NK-92 (cell line): Measurements from ENCODE around the gene SPTBN5.

Source experiments
- DNase-seq: peaks from one replicate; lab custom pipeline; 2025; ENCODE audit not compliant: unreplicated experiment; lab: John Stamatoyannopoulos, UW

SPTBN5 gene

GRCh38 chr15:41904541-41905005, 10.7 kb upstream of the SPTBN5 start:
- no peak for DNase-seq

- DNase-seq = no peak
These were observed 9.9 kb upstream of the SPTBN5 start for GRCh38 chr15:41903782-41904181.

GRCh38 chr15:41901431-41901830, 7.6 kb upstream of the SPTBN5 start:
- DNase-seq = no peak

- DNase-seq = no peak
These were observed 6.9 kb upstream of the SPTBN5 start for GRCh38 chr15:41900526-41901380.

- DNase-seq = no peak
These were observed 6.1 kb upstream of the SPTBN5 start for GRCh38 chr15:41899854-41900442.

GRCh38 chr15:41897363-41897799, 3.5 kb upstream of the SPTBN5 start:
- no peak for DNase-seq

GRCh38 chr15:41896566-41896965, 2.7 kb upstream of the SPTBN5 start:
- DNase-seq = no peak

GRCh38 chr15:41895957-41896356, 2.1 kb upstream of the SPTBN5 start:
- no peak for DNase-seq

- DNase-seq = no peak
These were observed 1.6 kb upstream of the SPTBN5 start for GRCh38 chr15:41895491-41895890.

- peak; percentile 16 for DNase-seq
These were observed 1.1 kb upstream of the SPTBN5 start for GRCh38 chr15:41894791-41895463.

GRCh38 chr15:41894251-41894790, 468 bp upstream of the SPTBN5 start:
- no peak for DNase-seq

GRCh38 chr15:41892621-41893421, 1.0 kb downstream of the SPTBN5 start:
- no peak for DNase-seq

GRCh38 chr15:41891946-41892345, 1.9 kb downstream of the SPTBN5 start:
- DNase-seq = no peak

- no peak for DNase-seq
These were observed 2.6 kb downstream of the SPTBN5 start for GRCh38 chr15:41891226-41891625.

- no peak for DNase-seq
These were observed 3.7 kb downstream of the SPTBN5 start for GRCh38 chr15:41890050-41890690.

GRCh38 chr15:41888662-41889253, 5.1 kb downstream of the SPTBN5 start:
- DNase-seq = no peak

- DNase-seq = no peak
These were observed 6.0 kb downstream of the SPTBN5 start for GRCh38 chr15:41887893-41888292.

- DNase-seq = no peak
These were observed 6.7 kb downstream of the SPTBN5 start for GRCh38 chr15:41887161-41887560.

GRCh38 chr15:41886741-41887140, 7.1 kb downstream of the SPTBN5 start:
- no peak for DNase-seq

GRCh38 chr15:41885841-41886240, 8.0 kb downstream of the SPTBN5 start:
- no peak for DNase-seq
